ENCODE data around the gene GUCY2D.
"Not testable (repeated sequence)": the region's sequence is repeated elsewhere in the genome, so short reads cannot be mapped to it uniquely, and the experiment has no call there.

Gene GUCY2D

GRCh38 chr17:8015957-8016631, 13.7 kb downstream of the GUCY2D start:
- DNase-seq (ENCODE audit: low spot score) (no peak), FAIRE-seq (no peak)

GRCh38 chr17:8016632-8017424, 14.4 kb downstream of the GUCY2D start:
- no peak for DNase-seq (ENCODE audit: low spot score)
- FAIRE-seq = no peak

- FAIRE-seq (no peak), DNase-seq (ENCODE audit: low spot score) (no peak)
These were observed 16.0 kb downstream of the GUCY2D start for GRCh38 chr17:8018436-8018835.

- FAIRE-seq (no peak), DNase-seq (ENCODE audit: low spot score) (no peak)
These were observed 16.8 kb downstream of the GUCY2D start for GRCh38 chr17:8019166-8019565.

GRCh38 chr17:8019665-8020650, 17.5 kb downstream of the GUCY2D start:
- DNase-seq (ENCODE audit: low spot score) (peak; percentile 73), FAIRE-seq (peak; percentile 10)

GRCh38 chr17:8020776-8021564, 18.6 kb downstream of the GUCY2D start:
- FAIRE-seq (no peak), DNase-seq (ENCODE audit: low spot score) (no peak)

- no peak for FAIRE-seq
- no peak for DNase-seq (ENCODE audit: low spot score)
These were observed 19.3 kb downstream of the GUCY2D start for GRCh38 chr17:8021565-8022359.

GRCh38 chr17:8022360-8023003, 20.1 kb downstream of the GUCY2D start:
- FAIRE-seq = no peak
- no peak for DNase-seq (ENCODE audit: low spot score)

- FAIRE-seq; DNase-seq (ENCODE audit: low spot score): not testable (repeated sequence)
These were observed 21.7 kb downstream of the GUCY2D start for GRCh38 chr17:8024161-8024560.

GRCh38 chr17:8025176-8025911, 22.9 kb downstream of the GUCY2D start:
- DNase-seq (ENCODE audit: low spot score) = no peak
- FAIRE-seq = no peak

- FAIRE-seq = no peak
These were observed 26.7 kb downstream of the GUCY2D start for GRCh38 chr17:8029121-8029520.

GRCh38 chr17:8031261-8031661, 28.8 kb downstream of the GUCY2D start:
- DNase-seq (ENCODE audit: low spot score) (no peak), FAIRE-seq (no peak)

More at GRCh38 chr17:8029121-8029520, 26.7 kb downstream of the GUCY2D start:
- DNase-seq (ENCODE audit: low spot score) = no peak

GRCh38 chr17:8031950-8032349, 29.5 kb downstream of the GUCY2D start:
- no peak for FAIRE-seq
- no peak for DNase-seq (ENCODE audit: low spot score)

GRCh38 chr17:8032442-8032841, 30.0 kb downstream of the GUCY2D start:
- no peak for FAIRE-seq
- DNase-seq (ENCODE audit: low spot score) = no peak

- DNase-seq (ENCODE audit: low spot score) = no peak
- no peak for FAIRE-seq
These were observed 36.7 kb downstream of the GUCY2D start, which contains the start of gene ALOX15B for GRCh38 chr17:8038954-8039610. TSS of gene ALOX15B (plus strand) at chr17:8039059. CDS start at chr17:8039156, 97 bp downstream.

- DNase-seq (ENCODE audit: low spot score) (no peak), FAIRE-seq (no peak)
These were observed 37.3 kb downstream of the GUCY2D start for GRCh38 chr17:8039611-8040168.

GRCh38 chr17:8041249-8041928, 39.0 kb downstream of the GUCY2D start:
- DNase-seq (ENCODE audit: low spot score) = peak; percentile 18
- FAIRE-seq = no peak
